HepG2 (cell line): ENCODE results near the gene RER1.

Source experiments
- JUND ChIP-seq: sonication (generic); formaldehyde crosslinking; IDR thresholded peaks from 2 replicates; pipeline ENCODE4 v1.8.0; 2022; ENCODE audit warnings: mild to moderate bottlenecking, missing genetic modification reagents
- KDM5B ChIP-seq: sonication (generic); formaldehyde crosslinking; IDR thresholded peaks from 2 replicates; pipeline ENCODE4 v1.4.0; 2020; ENCODE audit warnings: missing genetic modification reagents, mild to moderate bottlenecking, borderline replicate concordance
- KLF15 ChIP-seq: sonication (generic); formaldehyde crosslinking; IDR thresholded peaks from 2 replicates; pipeline ENCODE4 v1.8.1; 2023; ENCODE audit warnings: borderline replicate concordance, mild to moderate bottlenecking, inconsistent platforms, missing genetic modification reagents, mixed read lengths
- MAFK ChIP-seq, 2 experiments: IDR thresholded peaks in 1 of 2; conservative IDR thresholded peaks in 1 of 2; 2 replicates each; pipeline ENCODE4 v1.6.1; 2011; ENCODE audit warnings: improper control_type of control experiment in 2 of 2, low read length in 2 of 2
- ZNF335 ChIP-seq: sonication (generic); formaldehyde crosslinking; IDR thresholded peaks from 2 replicates; pipeline ENCODE4 v1.4.0; 2020; ENCODE audit warnings: missing genetic modification reagents
- TF ChIP-seq, protein P1 (sequence below): sonication (generic); formaldehyde crosslinking; IDR thresholded peaks from 2 replicates; pipeline ENCODE4 v1.4.0; 2020; ENCODE audit warnings: missing genetic modification reagents
- TF ChIP-seq, protein P2 (sequence below): sonication (generic); formaldehyde crosslinking; IDR thresholded peaks from 2 replicates; pipeline ENCODE4 v1.4.0; 2020; ENCODE audit warnings: mild to moderate bottlenecking, missing genetic modification reagents, borderline replicate concordance
- TF ChIP-seq, protein P3 (sequence below): sonication (generic); formaldehyde crosslinking; IDR thresholded peaks from 2 replicates; pipeline ENCODE4 v1.5.1; 2020; ENCODE audit warnings: mild to moderate bottlenecking, missing genetic modification reagents
- TF ChIP-seq, protein P4 (sequence below): sonication (generic); formaldehyde crosslinking; IDR thresholded peaks from 2 replicates; pipeline ENCODE4 v1.5.0; 2020; ENCODE audit warnings: mild to moderate bottlenecking, missing genetic modification reagents, moderate library complexity

DNA sequence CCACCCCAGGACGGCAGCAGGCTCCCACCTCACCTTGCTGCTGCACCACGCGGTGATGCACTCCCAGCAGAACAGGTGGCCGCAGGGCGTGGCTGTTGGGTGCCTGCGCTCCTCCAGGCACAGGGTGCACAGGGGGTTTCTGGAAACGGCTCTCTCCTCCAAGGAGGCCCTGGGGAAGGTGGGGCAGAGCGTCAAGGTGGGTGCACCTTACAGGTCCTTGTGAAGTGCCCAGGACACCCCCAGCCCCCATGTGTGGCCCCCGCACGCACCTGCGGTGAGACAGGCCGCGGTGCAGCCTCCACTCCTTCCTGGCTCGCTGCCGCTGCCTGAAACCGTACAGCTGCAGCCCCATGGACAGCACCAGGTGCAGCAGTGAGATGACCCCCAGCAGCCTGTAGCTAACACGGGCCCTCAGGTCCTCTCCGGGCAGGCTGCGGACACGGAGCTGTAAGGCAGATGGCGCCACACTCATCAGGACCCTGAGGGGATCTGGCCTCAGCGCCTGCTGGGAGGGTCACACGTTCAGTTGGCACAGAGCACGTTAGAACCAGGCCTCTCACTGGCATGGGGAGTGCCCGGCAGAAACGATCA lies 14.9 kb downstream of the RER1 start:
- TF ChIP-seq JUND (CRISPR knock-in tag) (no peak), KLF15 (CRISPR knock-in tag) (no peak), KDM5B (no peak), ZNF335 (CRISPR knock-in tag) (no peak), MAFK (conservative IDR thresholded peaks at IDR 0.05 in 1 of 2, IDR thresholded peaks at IDR 0.05 in 1 of 2; ENCODE audit: low read length in 2 of 2) (no peak)
- TF ChIP-seq, protein P1, sequence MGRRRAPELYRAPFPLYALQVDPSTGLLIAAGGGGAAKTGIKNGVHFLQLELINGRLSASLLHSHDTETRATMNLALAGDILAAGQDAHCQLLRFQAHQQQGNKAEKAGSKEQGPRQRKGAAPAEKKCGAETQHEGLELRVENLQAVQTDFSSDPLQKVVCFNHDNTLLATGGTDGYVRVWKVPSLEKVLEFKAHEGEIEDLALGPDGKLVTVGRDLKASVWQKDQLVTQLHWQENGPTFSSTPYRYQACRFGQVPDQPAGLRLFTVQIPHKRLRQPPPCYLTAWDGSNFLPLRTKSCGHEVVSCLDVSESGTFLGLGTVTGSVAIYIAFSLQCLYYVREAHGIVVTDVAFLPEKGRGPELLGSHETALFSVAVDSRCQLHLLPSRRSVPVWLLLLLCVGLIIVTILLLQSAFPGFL (CRISPR knock-in tag), result no peak
- TF ChIP-seq, protein P2, sequence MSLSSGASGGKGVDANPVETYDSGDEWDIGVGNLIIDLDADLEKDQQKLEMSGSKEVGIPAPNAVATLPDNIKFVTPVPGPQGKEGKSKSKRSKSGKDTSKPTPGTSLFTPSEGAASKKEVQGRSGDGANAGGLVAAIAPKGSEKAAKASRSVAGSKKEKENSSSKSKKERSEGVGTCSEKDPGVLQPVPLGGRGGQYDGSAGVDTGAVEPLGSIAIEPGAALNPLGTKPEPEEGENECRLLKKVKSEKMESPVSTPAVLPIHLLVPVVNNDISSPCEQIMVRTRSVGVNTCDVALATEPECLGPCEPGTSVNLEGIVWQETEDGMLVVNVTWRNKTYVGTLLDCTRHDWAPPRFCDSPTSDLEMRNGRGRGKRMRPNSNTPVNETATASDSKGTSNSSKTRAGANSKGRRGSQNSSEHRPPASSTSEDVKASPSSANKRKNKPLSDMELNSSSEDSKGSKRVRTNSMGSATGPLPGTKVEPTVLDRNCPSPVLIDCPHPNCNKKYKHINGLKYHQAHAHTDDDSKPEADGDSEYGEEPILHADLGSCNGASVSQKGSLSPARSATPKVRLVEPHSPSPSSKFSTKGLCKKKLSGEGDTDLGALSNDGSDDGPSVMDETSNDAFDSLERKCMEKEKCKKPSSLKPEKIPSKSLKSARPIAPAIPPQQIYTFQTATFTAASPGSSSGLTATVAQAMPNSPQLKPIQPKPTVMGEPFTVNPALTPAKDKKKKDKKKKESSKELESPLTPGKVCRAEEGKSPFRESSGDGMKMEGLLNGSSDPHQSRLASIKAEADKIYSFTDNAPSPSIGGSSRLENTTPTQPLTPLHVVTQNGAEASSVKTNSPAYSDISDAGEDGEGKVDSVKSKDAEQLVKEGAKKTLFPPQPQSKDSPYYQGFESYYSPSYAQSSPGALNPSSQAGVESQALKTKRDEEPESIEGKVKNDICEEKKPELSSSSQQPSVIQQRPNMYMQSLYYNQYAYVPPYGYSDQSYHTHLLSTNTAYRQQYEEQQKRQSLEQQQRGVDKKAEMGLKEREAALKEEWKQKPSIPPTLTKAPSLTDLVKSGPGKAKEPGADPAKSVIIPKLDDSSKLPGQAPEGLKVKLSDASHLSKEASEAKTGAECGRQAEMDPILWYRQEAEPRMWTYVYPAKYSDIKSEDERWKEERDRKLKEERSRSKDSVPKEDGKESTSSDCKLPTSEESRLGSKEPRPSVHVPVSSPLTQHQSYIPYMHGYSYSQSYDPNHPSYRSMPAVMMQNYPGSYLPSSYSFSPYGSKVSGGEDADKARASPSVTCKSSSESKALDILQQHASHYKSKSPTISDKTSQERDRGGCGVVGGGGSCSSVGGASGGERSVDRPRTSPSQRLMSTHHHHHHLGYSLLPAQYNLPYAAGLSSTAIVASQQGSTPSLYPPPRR (CRISPR knock-in tag), result no peak
- TF ChIP-seq, protein P3, sequence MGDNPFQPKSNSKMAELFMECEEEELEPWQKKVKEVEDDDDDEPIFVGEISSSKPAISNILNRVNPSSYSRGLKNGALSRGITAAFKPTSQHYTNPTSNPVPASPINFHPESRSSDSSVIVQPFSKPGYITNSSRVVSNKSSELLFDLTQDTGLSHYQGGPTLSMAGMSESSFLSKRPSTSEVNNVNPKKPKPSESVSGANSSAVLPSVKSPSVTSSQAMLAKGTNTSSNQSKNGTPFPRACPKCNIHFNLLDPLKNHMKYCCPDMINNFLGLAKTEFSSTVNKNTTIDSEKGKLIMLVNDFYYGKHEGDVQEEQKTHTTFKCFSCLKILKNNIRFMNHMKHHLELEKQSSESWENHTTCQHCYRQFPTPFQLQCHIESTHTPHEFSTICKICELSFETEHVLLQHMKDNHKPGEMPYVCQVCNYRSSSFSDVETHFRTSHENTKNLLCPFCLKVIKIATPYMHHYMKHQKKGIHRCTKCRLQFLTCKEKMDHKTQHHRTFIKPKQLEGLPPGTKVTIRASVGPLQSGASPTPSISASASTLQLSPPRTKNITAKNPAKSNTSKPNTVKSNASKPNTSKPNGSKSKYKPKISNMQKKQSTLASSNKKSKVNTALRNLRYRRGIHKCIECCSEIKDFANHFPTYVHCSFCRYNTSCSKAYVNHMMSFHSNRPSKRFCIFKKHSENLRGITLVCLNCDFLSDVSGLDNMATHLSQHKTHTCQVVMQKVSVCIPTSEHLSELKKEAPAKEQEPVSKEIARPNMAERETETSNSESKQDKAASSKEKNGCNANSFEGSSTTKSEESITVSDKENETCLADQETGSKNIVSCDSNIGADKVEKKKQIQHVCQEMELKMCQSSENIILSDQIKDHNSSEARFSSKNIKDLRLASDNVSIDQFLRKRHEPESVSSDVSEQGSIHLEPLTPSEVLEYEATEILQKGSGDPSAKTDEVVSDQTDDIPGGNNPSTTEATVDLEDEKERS (CRISPR knock-in tag), result no peak
- TF ChIP-seq, protein P4, sequence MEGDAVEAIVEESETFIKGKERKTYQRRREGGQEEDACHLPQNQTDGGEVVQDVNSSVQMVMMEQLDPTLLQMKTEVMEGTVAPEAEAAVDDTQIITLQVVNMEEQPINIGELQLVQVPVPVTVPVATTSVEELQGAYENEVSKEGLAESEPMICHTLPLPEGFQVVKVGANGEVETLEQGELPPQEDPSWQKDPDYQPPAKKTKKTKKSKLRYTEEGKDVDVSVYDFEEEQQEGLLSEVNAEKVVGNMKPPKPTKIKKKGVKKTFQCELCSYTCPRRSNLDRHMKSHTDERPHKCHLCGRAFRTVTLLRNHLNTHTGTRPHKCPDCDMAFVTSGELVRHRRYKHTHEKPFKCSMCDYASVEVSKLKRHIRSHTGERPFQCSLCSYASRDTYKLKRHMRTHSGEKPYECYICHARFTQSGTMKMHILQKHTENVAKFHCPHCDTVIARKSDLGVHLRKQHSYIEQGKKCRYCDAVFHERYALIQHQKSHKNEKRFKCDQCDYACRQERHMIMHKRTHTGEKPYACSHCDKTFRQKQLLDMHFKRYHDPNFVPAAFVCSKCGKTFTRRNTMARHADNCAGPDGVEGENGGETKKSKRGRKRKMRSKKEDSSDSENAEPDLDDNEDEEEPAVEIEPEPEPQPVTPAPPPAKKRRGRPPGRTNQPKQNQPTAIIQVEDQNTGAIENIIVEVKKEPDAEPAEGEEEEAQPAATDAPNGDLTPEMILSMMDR, result peak; percentile 30; the same call in 1 of the 2 replicates
